Colonic mucosa (tissue), 4 donors: ENCODE data around the gene PLPPR1. TPM values are rescaled to one million over a fixed set of nuclear protein-coding genes. Genes with fewer than 3 reads are reported as not detected.

Source experiments
- DNase-seq: peaks from one replicate; pipeline ENCODE4 v3.0.0-alpha.2; 2020
- H3K27ac ChIP-seq: fragments of 200-600 bp; one replicate; pipeline ENCODE4 v1.8.0; 2021
- H3K27me3 ChIP-seq: fragments of 200-600 bp; one replicate; pipeline ENCODE4 v1.8.0; 2021
- H3K36me3 ChIP-seq: fragments of 200-600 bp; one replicate; pipeline ENCODE4 v1.8.0; 2021
- H3K4me1 ChIP-seq: fragments of 200-600 bp; one replicate; pipeline ENCODE4 v1.8.0; 2021; ENCODE audit warnings: mild to moderate bottlenecking
- H3K4me3 ChIP-seq: fragments of 200-600 bp; one replicate; pipeline ENCODE4 v1.8.0; 2021
- H3K9ac ChIP-seq, 2 donors: one replicate each; pipeline ENCODE4 v1.7.0; 2013; ENCODE audit warnings: control low read depth in 2 of 2, low read depth in 2 of 2, low read length in 2 of 2
- H3K9me3 ChIP-seq: fragments of 200-600 bp; one replicate; pipeline ENCODE4 v1.8.0; 2021
- CTCF ChIP-seq: fragments of 200-600 bp; IDR thresholded peaks from one replicate; pipeline ENCODE4 v1.8.0; 2022; ENCODE audit warnings: antibody characterized with exemption, mild to moderate bottlenecking
- intact Hi-C: fragments of 100-400 bp; cut with DNase I; formaldehyde crosslinking; loops from one replicate; pipeline ENCODE4 v1.14.1; 2022
- total RNA-seq, 2 donors: library from RNA; stranded (reverse); fragmentation: NEBNext Ultra II Directional in 1 of 2; extraction: Animal tissue kit (Norgen Biotek cat#: 25700) in 1 of 2; gene quantifications; one replicate each; pipeline ENCODE4 v1.2.1, GENCODE V29; 2021
- donor health status: healthy.
- donor health status: DM: no; HTN: no; CAD: no.
- donor health status: DM: no; HTN: no; CAD: no.

The PLPPR1 gene
- total RNA-seq, 2 donors from 2014 or later: 0.25 to 0.69 TPM

GRCh38 chr9:101307524-101308213, 279.1 kb downstream of the PLPPR1 start:
- no peak overlapping the region for H3K27ac ChIP-seq
- intact Hi-C loops: loop anchor here (5.0 kb wide), 1 partner anchor 705 kb away; no protein-coding TSS in a partner anchor
- no peaks in the 10 kb centered on the region for H3K36me3 ChIP-seq
- DNase-seq: no peak
- H3K4me3 ChIP-seq: no peak overlapping the region
- H3K9ac ChIP-seq: no peak overlapping the region
- H3K9me3 ChIP-seq: no peaks in the 10 kb centered on the region
- no peaks in the 10 kb centered on the region for H3K27me3 ChIP-seq
- TF ChIP-seq CTCF: no peak
- H3K4me1 ChIP-seq: no peaks in the 10 kb centered on the region

- Histone ChIP-seq H3K4me1 (no peaks in the 10 kb centered on the region), H3K4me3 (no peak overlapping the region), H3K9ac (no peak overlapping the region), H3K36me3 (no peaks in the 10 kb centered on the region), H3K27me3 (no peaks in the 10 kb centered on the region), H3K9me3 (no peaks in the 10 kb centered on the region), H3K27ac (no peak overlapping the region)
- no peak for DNase-seq
- intact Hi-C loops: loop anchor here (5.0 kb wide), 1 partner anchor 707 kb away; no protein-coding TSS in a partner anchor
- TF ChIP-seq CTCF: no peak
Observed at GRCh38 chr9:101309139-101309538, 280.6 kb downstream of the PLPPR1 start.

- H3K4me1 ChIP-seq: no peaks in the 10 kb centered on the region
- no peak overlapping the region for H3K4me3 ChIP-seq
- no peaks in the 10 kb centered on the region for H3K36me3 ChIP-seq
- no peak overlapping the region for H3K9ac ChIP-seq
- intact Hi-C loops: loop anchor here (2.0 to 5.0 kb wide), 3 partner anchors 76 to 596 kb away; partner anchors contain the start of gene BAAT
- H3K27me3 ChIP-seq: no peaks in the 10 kb centered on the region
- H3K27ac ChIP-seq: no peak overlapping the region
- H3K9me3 ChIP-seq: no peaks in the 10 kb centered on the region
- DNase-seq: no peak
- TF ChIP-seq CTCF: no peak
Observed at GRCh38 chr9:101311191-101311590, 282.7 kb downstream of the PLPPR1 start.

GRCh38 chr9:101311758-101312420, 283.4 kb downstream of the PLPPR1 start:
- Histone ChIP-seq H3K4me1 (no peaks in the 10 kb centered on the region), H3K27ac (no peak overlapping the region), H3K4me3 (no peak overlapping the region), H3K27me3 (no peaks in the 10 kb centered on the region), H3K36me3 (no peaks in the 10 kb centered on the region), H3K9ac (no peak overlapping the region), H3K9me3 (no peaks in the 10 kb centered on the region)
- TF ChIP-seq CTCF: peak; percentile 70
- intact Hi-C loops: loop anchor here (2.0 to 5.0 kb wide), 3 partner anchors 75 to 597 kb away; partner anchors contain the start of gene BAAT
- DNase-seq: no peak

- H3K4me3 ChIP-seq: no peak overlapping the region
- H3K9ac ChIP-seq: no peak overlapping the region
- H3K36me3 ChIP-seq: no peaks in the 10 kb centered on the region
- intact Hi-C loops: loop anchor here (5.0 kb wide), 2 partner anchors 75 to 195 kb away; partner anchors contain the start of gene BAAT
- H3K27ac ChIP-seq: no peak overlapping the region
- no peaks in the 10 kb centered on the region for H3K4me1 ChIP-seq
- H3K27me3 ChIP-seq: no peaks in the 10 kb centered on the region
- DNase-seq: no peak
- no peak for TF ChIP-seq CTCF
- H3K9me3 ChIP-seq: no peaks in the 10 kb centered on the region
Observed at GRCh38 chr9:101312661-101313060, 284.1 kb downstream of the PLPPR1 start.
